ENCODE data around the gene PRKN.

GRCh38 chr6:162416831-162417537 is 310.6 kb downstream of the PRKN start:
- TF ChIP-seq CTCF (IDR thresholded peaks at IDR 0.05) (no peak), POLR2A (IDR thresholded peaks at IDR 0.05) (no peak)
